ENCODE results near the gene P3H1. TPM values are rescaled to one million over a fixed set of nuclear protein-coding genes. Genes with fewer than 3 reads are reported as not detected.

Gene P3H1
- total and polyA plus RNA-seq, 2 experiments from 2014 or later, result 51.1 to 75.1 TPM

GRCh38 chr1:42753070-42753469 is 13.8 kb downstream of the P3H1 start:
- H3K4me1 ChIP-seq (ENCODE audit: insufficient read depth), result no peaks in the 10 kb centered on the region
- no peaks in the 10 kb centered on the region; the same call in 1 of the 2 replicates for H4K20me1 ChIP-seq (replicated peaks; ENCODE audit: insufficient read depth)
- H3K79me2 ChIP-seq (replicated peaks; ENCODE audit: insufficient read depth), result no peaks in the 10 kb centered on the region
- H3K27ac ChIP-seq (ENCODE audit: low read depth), result no peak overlapping the region
- Mint-ChIP-seq H3K4me1 (peaks cover 2% of the 10 kb centered on the region), H3K27ac (no peak overlapping the region), H3K36me3 (ENCODE audit: low read depth) (peaks cover 81% of the 10 kb centered on the region), H3K9me3 (peaks cover 18% of the 10 kb centered on the region), H3K4me3 (no peak overlapping the region), H3K27me3 (ENCODE audit: insufficient read depth, low read depth, poor library complexity) (peaks cover 15% of the 10 kb centered on the region)
- H3K27me3 ChIP-seq (ENCODE audit: insufficient read depth), result no peaks in the 10 kb centered on the region
- no peaks in the 10 kb centered on the region; the same call in 1 of the 2 replicates for H3K9me2 ChIP-seq (ENCODE audit: insufficient read depth)
- no peak overlapping the region for H2AFZ ChIP-seq
- H3K4me2 ChIP-seq, result no peak overlapping the region
- TF ChIP-seq EZH2phosphoT487 (IDR thresholded peaks at IDR 0.05; ENCODE audit: unreplicated experiment), result no peak
- no peak for TF ChIP-seq POLR2AphosphoS5 (IDR thresholded peaks at IDR 0.05; ENCODE audit: low read depth)
- no peak for TF ChIP-seq JUNB (IDR thresholded peaks at IDR 0.05; ENCODE audit: unreplicated experiment)
- no peak for TF ChIP-seq NANOG (IDR thresholded peaks at IDR 0.05; ENCODE audit: borderline replicate concordance)
- no peak for TF ChIP-seq CREB1 (CRISPR knock-in tag; IDR thresholded peaks at IDR 0.05; ENCODE audit: low read depth)
- TF ChIP-seq EZH2 (IDR thresholded peaks at IDR 0.05; ENCODE audit: low read depth, unreplicated experiment), result no peak
- TF ChIP-seq ZNF114 (CRISPR knock-in tag; IDR thresholded peaks at IDR 0.05), result no peak
- TF ChIP-seq, protein P1, sequence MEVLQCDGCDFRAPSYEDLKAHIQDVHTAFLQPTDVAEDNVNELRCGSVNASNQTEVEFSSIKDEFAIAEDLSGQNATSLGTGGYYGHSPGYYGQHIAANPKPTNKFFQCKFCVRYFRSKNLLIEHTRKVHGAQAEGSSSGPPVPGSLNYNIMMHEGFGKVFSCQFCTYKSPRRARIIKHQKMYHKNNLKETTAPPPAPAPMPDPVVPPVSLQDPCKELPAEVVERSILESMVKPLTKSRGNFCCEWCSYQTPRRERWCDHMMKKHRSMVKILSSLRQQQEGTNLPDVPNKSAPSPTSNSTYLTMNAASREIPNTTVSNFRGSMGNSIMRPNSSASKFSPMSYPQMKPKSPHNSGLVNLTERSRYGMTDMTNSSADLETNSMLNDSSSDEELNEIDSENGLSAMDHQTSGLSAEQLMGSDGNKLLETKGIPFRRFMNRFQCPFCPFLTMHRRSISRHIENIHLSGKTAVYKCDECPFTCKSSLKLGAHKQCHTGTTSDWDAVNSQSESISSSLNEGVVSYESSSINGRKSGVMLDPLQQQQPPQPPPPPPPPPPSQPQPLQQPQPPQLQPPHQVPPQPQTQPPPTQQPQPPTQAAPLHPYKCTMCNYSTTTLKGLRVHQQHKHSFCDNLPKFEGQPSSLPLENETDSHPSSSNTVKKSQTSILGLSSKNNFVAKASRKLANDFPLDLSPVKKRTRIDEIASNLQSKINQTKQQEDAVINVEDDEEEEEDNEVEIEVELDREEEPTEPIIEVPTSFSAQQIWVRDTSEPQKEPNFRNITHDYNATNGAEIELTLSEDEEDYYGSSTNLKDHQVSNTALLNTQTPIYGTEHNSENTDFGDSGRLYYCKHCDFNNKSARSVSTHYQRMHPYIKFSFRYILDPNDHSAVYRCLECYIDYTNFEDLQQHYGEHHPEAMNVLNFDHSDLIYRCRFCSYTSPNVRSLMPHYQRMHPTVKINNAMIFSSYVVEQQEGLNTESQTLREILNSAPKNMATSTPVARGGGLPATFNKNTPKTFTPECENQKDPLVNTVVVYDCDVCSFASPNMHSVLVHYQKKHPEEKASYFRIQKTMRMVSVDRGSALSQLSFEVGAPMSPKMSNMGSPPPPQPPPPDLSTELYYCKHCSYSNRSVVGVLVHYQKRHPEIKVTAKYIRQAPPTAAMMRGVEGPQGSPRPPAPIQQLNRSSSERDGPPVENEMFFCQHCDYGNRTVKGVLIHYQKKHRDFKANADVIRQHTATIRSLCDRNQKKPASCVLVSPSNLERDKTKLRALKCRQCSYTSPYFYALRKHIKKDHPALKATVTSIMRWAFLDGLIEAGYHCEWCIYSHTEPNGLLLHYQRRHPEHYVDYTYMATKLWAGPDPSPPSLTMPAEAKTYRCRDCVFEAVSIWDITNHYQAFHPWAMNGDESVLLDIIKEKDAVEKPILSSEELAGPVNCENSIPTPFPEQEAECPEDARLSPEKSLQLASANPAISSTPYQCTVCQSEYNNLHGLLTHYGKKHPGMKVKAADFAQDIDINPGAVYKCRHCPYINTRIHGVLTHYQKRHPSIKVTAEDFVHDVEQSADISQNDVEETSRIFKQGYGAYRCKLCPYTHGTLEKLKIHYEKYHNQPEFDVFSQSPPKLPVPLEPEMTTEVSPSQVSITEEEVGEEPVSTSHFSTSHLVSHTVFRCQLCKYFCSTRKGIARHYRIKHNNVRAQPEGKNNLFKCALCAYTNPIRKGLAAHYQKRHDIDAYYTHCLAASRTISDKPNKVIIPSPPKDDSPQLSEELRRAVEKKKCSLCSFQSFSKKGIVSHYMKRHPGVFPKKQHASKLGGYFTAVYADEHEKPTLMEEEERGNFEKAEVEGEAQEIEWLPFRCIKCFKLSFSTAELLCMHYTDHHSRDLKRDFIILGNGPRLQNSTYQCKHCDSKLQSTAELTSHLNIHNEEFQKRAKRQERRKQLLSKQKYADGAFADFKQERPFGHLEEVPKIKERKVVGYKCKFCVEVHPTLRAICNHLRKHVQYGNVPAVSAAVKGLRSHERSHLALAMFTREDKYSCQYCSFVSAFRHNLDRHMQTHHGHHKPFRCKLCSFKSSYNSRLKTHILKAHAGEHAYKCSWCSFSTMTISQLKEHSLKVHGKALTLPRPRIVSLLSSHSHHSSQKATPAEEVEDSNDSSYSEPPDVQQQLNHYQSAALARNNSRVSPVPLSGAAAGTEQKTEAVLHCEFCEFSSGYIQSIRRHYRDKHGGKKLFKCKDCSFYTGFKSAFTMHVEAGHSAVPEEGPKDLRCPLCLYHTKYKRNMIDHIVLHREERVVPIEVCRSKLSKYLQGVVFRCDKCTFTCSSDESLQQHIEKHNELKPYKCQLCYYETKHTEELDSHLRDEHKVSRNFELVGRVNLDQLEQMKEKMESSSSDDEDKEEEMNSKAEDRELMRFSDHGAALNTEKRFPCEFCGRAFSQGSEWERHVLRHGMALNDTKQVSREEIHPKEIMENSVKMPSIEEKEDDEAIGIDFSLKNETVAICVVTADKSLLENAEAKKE (CRISPR knock-in tag; IDR thresholded peaks at IDR 0.05), result no peak
- TF ChIP-seq STAT1 (IDR thresholded peaks at IDR 0.05; ENCODE audit: unreplicated experiment), result no peak
- no peak for TF ChIP-seq ZNF331 (CRISPR knock-in tag; IDR thresholded peaks at IDR 0.05; ENCODE audit: low read depth)
- TF ChIP-seq, protein P2, sequence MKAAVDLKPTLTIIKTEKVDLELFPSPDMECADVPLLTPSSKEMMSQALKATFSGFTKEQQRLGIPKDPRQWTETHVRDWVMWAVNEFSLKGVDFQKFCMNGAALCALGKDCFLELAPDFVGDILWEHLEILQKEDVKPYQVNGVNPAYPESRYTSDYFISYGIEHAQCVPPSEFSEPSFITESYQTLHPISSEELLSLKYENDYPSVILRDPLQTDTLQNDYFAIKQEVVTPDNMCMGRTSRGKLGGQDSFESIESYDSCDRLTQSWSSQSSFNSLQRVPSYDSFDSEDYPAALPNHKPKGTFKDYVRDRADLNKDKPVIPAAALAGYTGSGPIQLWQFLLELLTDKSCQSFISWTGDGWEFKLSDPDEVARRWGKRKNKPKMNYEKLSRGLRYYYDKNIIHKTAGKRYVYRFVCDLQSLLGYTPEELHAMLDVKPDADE (IDR thresholded peaks at IDR 0.05), result no peak
- TF ChIP-seq, protein P3, sequence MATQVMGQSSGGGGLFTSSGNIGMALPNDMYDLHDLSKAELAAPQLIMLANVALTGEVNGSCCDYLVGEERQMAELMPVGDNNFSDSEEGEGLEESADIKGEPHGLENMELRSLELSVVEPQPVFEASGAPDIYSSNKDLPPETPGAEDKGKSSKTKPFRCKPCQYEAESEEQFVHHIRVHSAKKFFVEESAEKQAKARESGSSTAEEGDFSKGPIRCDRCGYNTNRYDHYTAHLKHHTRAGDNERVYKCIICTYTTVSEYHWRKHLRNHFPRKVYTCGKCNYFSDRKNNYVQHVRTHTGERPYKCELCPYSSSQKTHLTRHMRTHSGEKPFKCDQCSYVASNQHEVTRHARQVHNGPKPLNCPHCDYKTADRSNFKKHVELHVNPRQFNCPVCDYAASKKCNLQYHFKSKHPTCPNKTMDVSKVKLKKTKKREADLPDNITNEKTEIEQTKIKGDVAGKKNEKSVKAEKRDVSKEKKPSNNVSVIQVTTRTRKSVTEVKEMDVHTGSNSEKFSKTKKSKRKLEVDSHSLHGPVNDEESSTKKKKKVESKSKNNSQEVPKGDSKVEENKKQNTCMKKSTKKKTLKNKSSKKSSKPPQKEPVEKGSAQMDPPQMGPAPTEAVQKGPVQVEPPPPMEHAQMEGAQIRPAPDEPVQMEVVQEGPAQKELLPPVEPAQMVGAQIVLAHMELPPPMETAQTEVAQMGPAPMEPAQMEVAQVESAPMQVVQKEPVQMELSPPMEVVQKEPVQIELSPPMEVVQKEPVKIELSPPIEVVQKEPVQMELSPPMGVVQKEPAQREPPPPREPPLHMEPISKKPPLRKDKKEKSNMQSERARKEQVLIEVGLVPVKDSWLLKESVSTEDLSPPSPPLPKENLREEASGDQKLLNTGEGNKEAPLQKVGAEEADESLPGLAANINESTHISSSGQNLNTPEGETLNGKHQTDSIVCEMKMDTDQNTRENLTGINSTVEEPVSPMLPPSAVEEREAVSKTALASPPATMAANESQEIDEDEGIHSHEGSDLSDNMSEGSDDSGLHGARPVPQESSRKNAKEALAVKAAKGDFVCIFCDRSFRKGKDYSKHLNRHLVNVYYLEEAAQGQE (IDR thresholded peaks at IDR 0.05; ENCODE audit: unreplicated experiment), result no peak
- 0 out of 2 replicates have a peak, but pooled peaks cover under 1% of the 10 kb centered on the region for H3F3A ChIP-seq (replicated peaks; ENCODE audit: low read depth)
- ATAC-seq, result no peak
- no peak overlapping the region for H3K4me3 ChIP-seq
- H3K36me3 ChIP-seq (ENCODE audit: insufficient read depth), result peaks cover 55% of the 10 kb centered on the region
- DNase-seq (ENCODE audit: low spot score), result no peak
